Karpas-422 (cell line): Measurements from ENCODE around the gene SNUPN. TPM values are rescaled to one million over a fixed set of nuclear protein-coding genes. Genes with fewer than 3 reads are reported as not detected.

Experiments used
- DNase-seq: peaks from one replicate; pipeline ENCODE4 v3.0.0-alpha.2; 2015
- H2AFZ ChIP-seq: fragments of 200-600 bp; sonication (generic); 2 replicates; pipeline ENCODE4 v1.6.1; 2014; ENCODE audit warnings: antibody characterized with exemption, low read length, mixed read lengths
- H3K27ac ChIP-seq: fragments of 200-600 bp; sonication (generic); 2 replicates; pipeline ENCODE4 v1.5.1; 2014; ENCODE audit warnings: mild to moderate bottlenecking, low read length, moderate library complexity
- H3K27me3 ChIP-seq: fragments of 200-600 bp; sonication (generic); 2 replicates; pipeline ENCODE4 v1.6.1; 2014; ENCODE audit warnings: low read length, mixed read lengths
- H3K36me3 ChIP-seq: fragments of 200-600 bp; sonication (generic); 2 replicates; pipeline ENCODE4 v1.6.1; 2014; ENCODE audit warnings: low read length, mixed read lengths; ENCODE audit not compliant: insufficient read depth
- H3K4me1 ChIP-seq: fragments of 200-600 bp; sonication (generic); 2 replicates; pipeline ENCODE4 v1.6.1; 2014; ENCODE audit warnings: mild to moderate bottlenecking, low read length, mixed read lengths
- H3K4me2 ChIP-seq: fragments of 200-600 bp; sonication (generic); 2 replicates; pipeline ENCODE4 v1.6.1; 2014; ENCODE audit warnings: low read length, low read depth, mild to moderate bottlenecking; ENCODE audit not compliant: poor library complexity, severe bottlenecking
- H3K4me3 ChIP-seq: fragments of 200-600 bp; sonication (generic); 2 replicates; pipeline ENCODE4 v1.5.1; 2014; ENCODE audit warnings: mild to moderate bottlenecking, antibody characterized with exemption, low read length, mixed read lengths
- H3K79me2 ChIP-seq: fragments of 200-600 bp; sonication (generic); 2 replicates; pipeline ENCODE4 v1.6.1; 2014; ENCODE audit warnings: mild to moderate bottlenecking, low read length, mixed read lengths
- H3K9ac ChIP-seq: fragments of 200-600 bp; sonication (generic); 2 replicates; pipeline ENCODE4 v1.6.0; 2014; ENCODE audit warnings: low read length
- H3K9me2 ChIP-seq: fragments of 200-600 bp; sonication (generic), shearing (Covaris generic); replicated peaks from 2 replicates; pipeline ENCODE4 v1.6.0; 2014; ENCODE audit warnings: mild to moderate bottlenecking, low read length, moderate library complexity; ENCODE audit not compliant: insufficient read depth
- H3K9me3 ChIP-seq: fragments of 300-700, 200-600 bp; sonication (generic); 2 replicates; pipeline ENCODE4 v1.6.1; 2014; ENCODE audit warnings: low read length, mixed read lengths
- H4K20me1 ChIP-seq: fragments of 200-600 bp; sonication (generic); 2 replicates; pipeline ENCODE4 v1.6.1; 2014; ENCODE audit warnings: mild to moderate bottlenecking, antibody characterized with exemption, low read length, low read depth; ENCODE audit not compliant: insufficient read depth
- total RNA-seq: library from RNA; depleted of rRNA; stranded (reverse); fragments of >200 nt; shearing (Covaris generic); gene quantifications from 2 replicates; pipeline ENCODE4 v1.2.3, GENCODE V29; 2014; ENCODE audit warnings: low replicate concordance

Gene SNUPN
- total RNA-seq, 1 experiment from 2014 or later: 18.9 TPM

- Histone ChIP-seq H3K4me3 (no peak overlapping the region), H3K27ac (no peak overlapping the region), H3K4me2 (no peak overlapping the region), H4K20me1 (no peaks in the 10 kb centered on the region), H3K9me2 (no peaks in the 10 kb centered on the region), H3K9ac (no peak overlapping the region), H3K27me3 (no peaks in the 10 kb centered on the region), H3K4me1 (peaks cover 9% of the 10 kb centered on the region), H2AFZ (no peak overlapping the region), H3K36me3 (no peaks in the 10 kb centered on the region), H3K79me2 (no peaks in the 10 kb centered on the region), H3K9me3 (no peaks in the 10 kb centered on the region)
- no peak for DNase-seq
Measured at GRCh38 chr15:75656813-75657212, 31.3 kb upstream of the SNUPN start.

GRCh38 chr15:75656331-75656730, 30.8 kb upstream of the SNUPN start:
- no peaks in the 10 kb centered on the region for H4K20me1 ChIP-seq
- H3K4me3 ChIP-seq: no peak overlapping the region
- H3K9me3 ChIP-seq: no peaks in the 10 kb centered on the region
- H3K4me1 ChIP-seq: peaks cover 9% of the 10 kb centered on the region
- H3K9ac ChIP-seq: no peak overlapping the region
- H3K27ac ChIP-seq: no peak overlapping the region
- H3K27me3 ChIP-seq: no peaks in the 10 kb centered on the region
- H2AFZ ChIP-seq: no peak overlapping the region
- no peaks in the 10 kb centered on the region for H3K79me2 ChIP-seq
- DNase-seq: no peak
- no peaks in the 10 kb centered on the region for H3K36me3 ChIP-seq
- H3K9me2 ChIP-seq: no peaks in the 10 kb centered on the region
- no peak overlapping the region for H3K4me2 ChIP-seq

DNA sequence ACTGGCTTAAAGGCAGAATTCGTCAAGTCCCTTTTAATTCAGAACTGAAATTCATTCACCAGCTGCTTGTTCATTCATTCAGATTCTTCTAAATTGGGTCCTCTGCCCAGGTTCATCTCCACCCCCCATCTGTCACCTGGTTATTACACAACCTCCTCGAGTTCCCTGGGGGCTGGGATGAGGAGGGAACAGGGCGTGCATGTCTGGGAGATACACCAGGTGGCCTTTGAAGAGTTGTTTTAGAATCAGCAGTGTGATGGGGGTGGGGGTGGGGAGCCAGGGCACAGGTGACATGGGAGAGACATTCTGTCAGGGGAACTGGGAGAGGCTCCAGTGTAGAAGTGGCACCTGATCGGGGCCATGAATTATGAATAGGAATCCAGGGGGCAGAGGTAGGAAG, 30.4 kb upstream of the SNUPN start:
- no peak overlapping the region for H3K9ac ChIP-seq
- no peak overlapping the region for H2AFZ ChIP-seq
- H3K9me2 ChIP-seq: no peaks in the 10 kb centered on the region
- no peak for DNase-seq
- H3K9me3 ChIP-seq: no peaks in the 10 kb centered on the region
- H3K27ac ChIP-seq: no peak overlapping the region
- H3K36me3 ChIP-seq: no peaks in the 10 kb centered on the region
- H3K4me2 ChIP-seq: no peak overlapping the region
- no peaks in the 10 kb centered on the region for H4K20me1 ChIP-seq
- H3K79me2 ChIP-seq: no peaks in the 10 kb centered on the region
- no peak overlapping the region for H3K4me3 ChIP-seq
- H3K4me1 ChIP-seq: peaks cover 9% of the 10 kb centered on the region
- H3K27me3 ChIP-seq: no peaks in the 10 kb centered on the region

GRCh38 chr15:75654201-75654907, 28.8 kb upstream of the SNUPN start:
- Histone ChIP-seq H3K36me3 (no peaks in the 10 kb centered on the region), H3K79me2 (no peaks in the 10 kb centered on the region)

GRCh38 chr15:75653347-75653913, 27.9 kb upstream of the SNUPN start:
- Histone ChIP-seq H2AFZ (no peak overlapping the region), H3K9me3 (no peaks in the 10 kb centered on the region), H3K36me3 (no peaks in the 10 kb centered on the region), H3K4me1 (peaks cover 9% of the 10 kb centered on the region), H3K79me2 (no peaks in the 10 kb centered on the region), H3K4me2 (no peak overlapping the region), H4K20me1 (no peaks in the 10 kb centered on the region), H3K9ac (no peak overlapping the region), H3K27ac (no peak overlapping the region), H3K9me2 (no peaks in the 10 kb centered on the region), H3K27me3 (no peaks in the 10 kb centered on the region), H3K4me3 (no peak overlapping the region)
- DNase-seq: no peak

More at GRCh38 chr15:75654201-75654907, 28.8 kb upstream of the SNUPN start:
- H3K9me3 ChIP-seq: no peaks in the 10 kb centered on the region
- no peaks in the 10 kb centered on the region for H3K27me3 ChIP-seq
- H3K4me3 ChIP-seq: no peak overlapping the region
- H3K4me1 ChIP-seq: peaks cover 9% of the 10 kb centered on the region
- H4K20me1 ChIP-seq: no peaks in the 10 kb centered on the region
- no peak overlapping the region for H3K27ac ChIP-seq
- no peak for DNase-seq
- no peak overlapping the region for H3K4me2 ChIP-seq
- no peaks in the 10 kb centered on the region for H3K9me2 ChIP-seq
- no peak overlapping the region for H2AFZ ChIP-seq
- no peak overlapping the region for H3K9ac ChIP-seq

GRCh38 chr15:75651810-75652543, 26.5 kb upstream of the SNUPN start:
- no peak for DNase-seq
- no peak overlapping the region for H2AFZ ChIP-seq
- no peaks in the 10 kb centered on the region for H3K9me2 ChIP-seq
- H3K79me2 ChIP-seq: no peaks in the 10 kb centered on the region
- H3K36me3 ChIP-seq: no peaks in the 10 kb centered on the region
- H4K20me1 ChIP-seq: no peaks in the 10 kb centered on the region
- H3K4me3 ChIP-seq: no peak overlapping the region
- H3K27ac ChIP-seq: no peak overlapping the region
- peaks cover 17% of the 10 kb centered on the region for H3K4me1 ChIP-seq
- no peaks in the 10 kb centered on the region for H3K27me3 ChIP-seq
- no peak overlapping the region for H3K9ac ChIP-seq
- H3K9me3 ChIP-seq: no peaks in the 10 kb centered on the region
- H3K4me2 ChIP-seq: no peak overlapping the region

DNA sequence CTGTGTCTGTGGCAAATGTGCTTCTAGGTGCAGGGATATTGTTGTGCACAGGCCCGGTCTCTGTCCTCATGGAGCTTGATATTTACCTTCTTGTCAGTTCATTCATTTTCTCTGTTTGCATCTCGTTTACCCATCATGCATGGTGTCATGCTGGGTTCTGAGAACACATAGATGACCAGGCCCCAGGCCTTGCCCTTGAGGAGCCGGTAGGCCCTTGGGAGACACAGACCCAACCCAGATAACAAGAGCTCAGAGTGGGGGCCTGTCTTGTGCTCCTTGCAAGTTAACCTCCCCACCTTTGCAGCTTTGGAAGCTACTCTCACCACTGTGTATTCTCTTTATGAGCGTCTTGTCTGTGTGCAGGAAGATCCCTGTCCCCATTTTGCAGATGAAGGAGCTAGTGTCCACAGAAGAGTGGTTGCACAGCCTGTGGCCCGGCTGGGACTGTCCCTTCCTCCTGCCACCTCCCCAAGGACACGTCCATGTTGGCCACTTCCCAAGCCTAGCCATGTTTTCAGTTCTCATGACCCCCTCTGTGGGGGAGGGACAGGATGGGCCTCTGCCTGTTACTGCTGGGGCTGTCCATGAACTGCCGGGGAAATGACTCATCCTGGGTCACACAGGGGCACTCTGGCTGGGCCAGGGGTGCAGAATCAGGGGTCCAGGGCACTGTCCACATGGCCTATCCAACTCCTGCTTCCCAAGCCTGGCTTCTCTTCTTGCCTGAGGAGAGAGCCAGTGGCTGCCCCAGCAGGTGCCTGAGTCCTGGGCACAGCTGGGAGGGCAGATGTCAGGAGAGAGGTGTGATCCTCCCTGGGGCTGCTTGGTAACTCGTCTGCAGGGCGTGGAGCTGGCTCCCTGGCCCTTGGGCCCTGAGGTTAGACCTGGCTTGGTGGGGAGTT, 25.6 kb upstream of the SNUPN start:
- no peak for DNase-seq
- Histone ChIP-seq H3K79me2 (no peaks in the 10 kb centered on the region), H3K27ac (no peak overlapping the region), H3K4me3 (no peak overlapping the region), H3K36me3 (no peaks in the 10 kb centered on the region), H3K9ac (no peak overlapping the region), H3K27me3 (no peaks in the 10 kb centered on the region), H3K9me3 (no peaks in the 10 kb centered on the region), H3K9me2 (no peaks in the 10 kb centered on the region), H3K4me1 (peaks cover 17% of the 10 kb centered on the region), H3K4me2 (no peak overlapping the region), H2AFZ (no peak overlapping the region), H4K20me1 (no peaks in the 10 kb centered on the region)

- DNase-seq: no peak
- Histone ChIP-seq H3K27me3 (no peaks in the 10 kb centered on the region), H3K27ac (no peak overlapping the region), H3K4me1 (peaks cover 11% of the 10 kb centered on the region), H4K20me1 (no peaks in the 10 kb centered on the region), H3K9me3 (no peaks in the 10 kb centered on the region), H3K9ac (no peak overlapping the region), H3K4me2 (no peak overlapping the region), H3K9me2 (no peaks in the 10 kb centered on the region), H3K4me3 (no peak overlapping the region), H3K79me2 (no peaks in the 10 kb centered on the region), H2AFZ (no peak overlapping the region), H3K36me3 (no peaks in the 10 kb centered on the region)
Measured at GRCh38 chr15:75649848-75650247, 24.3 kb upstream of the SNUPN start.
